ENCODE results near the gene GPR87. TPM values are rescaled to one million over a fixed set of nuclear protein-coding genes. Genes with fewer than 3 reads are reported as not detected.

The GPR87 gene
- total RNA-seq, 1 experiment from 2014 or later, result 13.3 TPM

- no peaks in the 10 kb centered on the region for H3K27me3 ChIP-seq (ENCODE audit: low read length)
- H3K9ac ChIP-seq (ENCODE audit: low read length), result no peak overlapping the region
- no peak overlapping the region for H3K4me3 ChIP-seq (ENCODE audit: low read length)
- H3K4me1 ChIP-seq (ENCODE audit: insufficient read depth, low read length), result no peaks in the 10 kb centered on the region
- H3K36me3 ChIP-seq (ENCODE audit: low read depth, low read length), result no peaks in the 10 kb centered on the region
- no peaks in the 10 kb centered on the region for H4K20me1 ChIP-seq (ENCODE audit: low read length)
- POLR2A ChIA-PET (ENCODE audit: unreplicated experiment), result interaction anchor here (0.7 kb wide), 1 partner anchor 14 kb away, joined by 3 read pairs; no protein-coding TSS in a partner anchor
- intact Hi-C loops (cut with micrococcal nuclease), result no loop called here
- H3F3A ChIP-seq (ENCODE audit: low read length, unreplicated experiment), result no peaks in the 10 kb centered on the region
- TF ChIP-seq CTCF (conservative IDR thresholded peaks at IDR 0.05; ENCODE audit: low read depth, low read length) (no peak), EZH2phosphoT487 (IDR thresholded peaks at IDR 0.05; ENCODE audit: borderline replicate concordance, low read length) (no peak), EZH2 (IDR thresholded peaks at IDR 0.05; ENCODE audit: low read length, unreplicated experiment) (no peak)
- DNase-seq, result no peak
- no peaks in the 10 kb centered on the region for H3K9me2 ChIP-seq (replicated peaks; ENCODE audit: low read length)
- ATAC-seq, result no peak
- no peak overlapping the region for H3K4me2 ChIP-seq (ENCODE audit: low read length)
- CTCF ChIA-PET, result no interaction called here
- H3K27ac ChIP-seq (ENCODE audit: low read length), result no peak overlapping the region
- no TSS peak for BruUV-seq (replicated peaks)
- no peaks in the 10 kb centered on the region for H3K79me2 ChIP-seq (ENCODE audit: low read length)
- no peaks in the 10 kb centered on the region for H3K9me3 ChIP-seq (ENCODE audit: low read length)
- H2AFZ ChIP-seq (ENCODE audit: low read length), result no peak overlapping the region
Observed at GRCh38 chr3:151351219-151351618, 34.6 kb upstream of the GPR87 start.

- Histone ChIP-seq H3K9ac (ENCODE audit: low read length) (no peak overlapping the region), H3K4me2 (ENCODE audit: low read length) (no peak overlapping the region), H3K9me2 (replicated peaks; ENCODE audit: low read length) (no peaks in the 10 kb centered on the region), H2AFZ (ENCODE audit: low read length) (no peak overlapping the region), H3K4me1 (ENCODE audit: insufficient read depth, low read length) (no peaks in the 10 kb centered on the region), H4K20me1 (ENCODE audit: low read length) (no peaks in the 10 kb centered on the region), H3K79me2 (ENCODE audit: low read length) (no peaks in the 10 kb centered on the region), H3F3A (ENCODE audit: low read length, unreplicated experiment) (no peaks in the 10 kb centered on the region), H3K27me3 (ENCODE audit: low read length) (no peaks in the 10 kb centered on the region), H3K36me3 (ENCODE audit: low read depth, low read length) (no peaks in the 10 kb centered on the region), H3K27ac (ENCODE audit: low read length) (no peak overlapping the region), H3K4me3 (ENCODE audit: low read length) (no peak overlapping the region), H3K9me3 (ENCODE audit: low read length) (no peaks in the 10 kb centered on the region)
- ATAC-seq (no peak), DNase-seq (no peak)
- TF ChIP-seq EZH2phosphoT487 (IDR thresholded peaks at IDR 0.05; ENCODE audit: borderline replicate concordance, low read length), result no peak
- TF ChIP-seq CTCF (conservative IDR thresholded peaks at IDR 0.05; ENCODE audit: low read depth, low read length), result no peak
- TF ChIP-seq EZH2 (IDR thresholded peaks at IDR 0.05; ENCODE audit: low read length, unreplicated experiment), result no peak
- BruUV-seq (replicated peaks), result no TSS peak
- ChIA-PET POLR2A (ENCODE audit: unreplicated experiment) (interaction anchor here (0.6 kb wide), 1 partner anchor 133 kb away, joined by 3 read pairs; no protein-coding TSS in a partner anchor), CTCF (no interaction called here)
- intact Hi-C loops (cut with micrococcal nuclease), result no loop called here
Observed at GRCh38 chr3:151350656-151351055, 34.0 kb upstream of the GPR87 start.

DNA sequence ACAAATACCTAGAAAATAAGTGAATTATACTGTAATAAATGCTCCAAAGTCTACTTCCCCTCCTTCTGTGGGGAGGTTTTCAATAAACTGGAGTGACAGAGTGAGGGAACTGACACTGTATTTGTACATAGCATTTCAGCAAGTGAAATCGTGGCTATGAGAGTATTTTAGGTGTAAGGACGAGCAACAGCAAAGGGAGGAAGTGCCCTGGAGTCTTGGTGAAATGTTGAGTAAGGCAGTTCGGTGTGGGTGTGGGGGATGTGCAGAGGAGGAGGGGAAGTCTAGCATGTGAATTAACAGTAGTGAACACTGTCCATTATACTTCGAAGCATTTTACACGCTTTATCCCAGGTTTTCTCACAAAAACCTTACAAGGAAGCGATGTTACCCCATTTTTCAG lies 30.8 kb upstream of the GPR87 start:
- no peak overlapping the region for H2AFZ ChIP-seq (ENCODE audit: low read length)
- ChIA-PET CTCF (no interaction called here), POLR2A (ENCODE audit: unreplicated experiment) (no interaction called here)
- no peaks in the 10 kb centered on the region for H3K9me2 ChIP-seq (replicated peaks; ENCODE audit: low read length)
- DNase-seq (no peak), ATAC-seq (no peak)
- H3K9ac ChIP-seq (ENCODE audit: low read length), result no peak overlapping the region
- H3K27me3 ChIP-seq (ENCODE audit: low read length), result no peaks in the 10 kb centered on the region
- no peaks in the 10 kb centered on the region for H3F3A ChIP-seq (ENCODE audit: low read length, unreplicated experiment)
- no peak overlapping the region for H3K27ac ChIP-seq (ENCODE audit: low read length)
- TF ChIP-seq EZH2 (IDR thresholded peaks at IDR 0.05; ENCODE audit: low read length, unreplicated experiment) (no peak), CTCF (conservative IDR thresholded peaks at IDR 0.05; ENCODE audit: low read depth, low read length) (no peak), EZH2phosphoT487 (IDR thresholded peaks at IDR 0.05; ENCODE audit: borderline replicate concordance, low read length) (no peak)
- no peaks in the 10 kb centered on the region for H3K79me2 ChIP-seq (ENCODE audit: low read length)
- H3K4me1 ChIP-seq (ENCODE audit: insufficient read depth, low read length), result no peaks in the 10 kb centered on the region
- no peaks in the 10 kb centered on the region for H3K9me3 ChIP-seq (ENCODE audit: low read length)
- BruUV-seq (replicated peaks), result no TSS peak
- intact Hi-C loops (cut with micrococcal nuclease), result no loop called here
- no peaks in the 10 kb centered on the region for H3K36me3 ChIP-seq (ENCODE audit: low read depth, low read length)
- H4K20me1 ChIP-seq (ENCODE audit: low read length), result no peaks in the 10 kb centered on the region
- no peak overlapping the region for H3K4me2 ChIP-seq (ENCODE audit: low read length)
- H3K4me3 ChIP-seq (ENCODE audit: low read length), result no peak overlapping the region
